OCI-LY7 (cell line): ENCODE results near the gene TUBGCP6. TPM values are rescaled to one million over a fixed set of nuclear protein-coding genes. Genes with fewer than 3 reads are reported as not detected.

ENCODE experiments used
- BruUV-seq: library from RNA; stranded (reverse); fragments of 400-500 nt; replicated peaks from 2 replicates; lab custom pipeline; 2021; lab: Mats Ljungman, UMichigan
- CTCF ChIA-PET: fragments of 300-600 bp; sonication (Branson Sonifier 250); formaldehyde crosslinking; loops from one replicate; lab custom pipeline; 2022; ENCODE audit warnings: antibody characterized with exemption; ENCODE audit not compliant: unreplicated experiment; lab: Charles Lee
- POLR2A ChIA-PET: fragments of 300-600 bp; sonication (Branson Sonifier 250); formaldehyde crosslinking; loops from one replicate; lab custom pipeline; 2022; ENCODE audit warnings: antibody characterized with exemption; lab: Charles Lee
- DNase-seq: peaks from one replicate; pipeline ENCODE4 v3.0.0-alpha.2; 2015; ENCODE audit warnings: low spot score
- H2AFZ ChIP-seq: fragments of 200-600 bp; sonication (generic), shearing (Covaris generic); 2 replicates; pipeline ENCODE4 v1.6.1; 2014; ENCODE audit warnings: mild to moderate bottlenecking, antibody characterized with exemption, low read length, moderate library complexity
- H3K27ac ChIP-seq: fragments of 200-600 bp; sonication (generic); 2 replicates; pipeline ENCODE4 v1.5.1; 2014; ENCODE audit warnings: mixed run types, low read depth, mild to moderate bottlenecking, moderate library complexity, low read length, inconsistent platforms; ENCODE audit not compliant: poor library complexity, severe bottlenecking
- H3K36me3 ChIP-seq: fragments of 200-600 bp; sonication (generic); 2 replicates; pipeline ENCODE4 v1.6.1; 2014; ENCODE audit warnings: mild to moderate bottlenecking, antibody characterized with exemption, low read length, moderate library complexity, mixed read lengths; ENCODE audit not compliant: insufficient read depth
- H3K4me1 ChIP-seq: fragments of 200-600 bp; sonication (generic); 2 replicates; pipeline ENCODE4 v1.5.1; 2014; ENCODE audit warnings: mild to moderate bottlenecking, low read length; ENCODE audit not compliant: insufficient read depth, poor library complexity, severe bottlenecking
- H3K4me2 ChIP-seq: fragments of 200-600 bp; sonication (generic); 2 replicates; pipeline ENCODE4 v1.6.1; 2014; ENCODE audit warnings: mild to moderate bottlenecking, low read length
- H3K4me3 ChIP-seq: fragments of 200-600 bp; sonication (generic); 2 replicates; pipeline ENCODE4 v1.5.1; 2014; ENCODE audit warnings: mild to moderate bottlenecking, low read depth, low read length; ENCODE audit not compliant: poor library complexity, severe bottlenecking
- H3K79me2 ChIP-seq: fragments of 200-600 bp; sonication (generic); 2 replicates; pipeline ENCODE4 v1.6.1; 2016; ENCODE audit warnings: low read depth, mild to moderate bottlenecking, low read length, moderate library complexity, mixed read lengths; ENCODE audit not compliant: insufficient read depth
- H3K9me2 ChIP-seq: fragments of 200-600 bp; sonication (generic); 2 replicates; pipeline ENCODE4 v1.6.1; 2016; ENCODE audit warnings: mild to moderate bottlenecking, low read length, mixed read lengths; ENCODE audit not compliant: insufficient read depth
- H3K9me3 ChIP-seq: fragments of 200-600 bp; sonication (generic); 2 replicates; pipeline ENCODE4 v1.6.1; 2014; ENCODE audit warnings: mild to moderate bottlenecking, mixed run types, low read length, mixed read lengths
- H4K20me1 ChIP-seq: fragments of 200-600 bp; sonication (generic); 2 replicates; pipeline ENCODE4 v1.6.1; 2014; ENCODE audit warnings: mild to moderate bottlenecking, antibody characterized with exemption, low read length, moderate library complexity, mixed read lengths; ENCODE audit not compliant: insufficient read depth
- EZH2phosphoT487 ChIP-seq: fragments of 200-600 bp; sonication (generic); IDR thresholded peaks from 2 replicates; pipeline ENCODE4 v1.6.1; 2018; ENCODE audit warnings: low read depth, borderline replicate concordance, mild to moderate bottlenecking, mixed run types, antibody characterized with exemption, low read length, moderate library complexity, mixed read lengths
- intact Hi-C: fragments of 100-400 bp; cut with micrococcal nuclease; formaldehyde crosslinking; loops from one replicate; pipeline ENCODE4 v1.10.0; 2022; ENCODE audit not compliant: unreplicated experiment
- total RNA-seq, 2 experiments: library from RNA; depleted of rRNA in 1 of 2; stranded (reverse); fragments of >200 nt in 1 of 2; shearing (Covaris generic) in 1 of 2; gene quantifications; 2 replicates each; pipeline ENCODE4 v1.2.3, GENCODE V29; 2014 to 2022
- TF ChIP-seq, protein P1 (sequence below): fragments of 200-600 bp; sonication (generic); conservative IDR thresholded peaks from 2 replicates; pipeline ENCODE4 v1.5.1; 2014; ENCODE audit warnings: mild to moderate bottlenecking, antibody characterized with exemption, low read length, moderate library complexity, mixed read lengths

Gene TUBGCP6
- total RNA-seq, 2 experiments from 2014 or later, result 57.7 to 63.2 TPM

GRCh38 chr22:50283821-50284220, 39.0 kb upstream of the TUBGCP6 start:
- H3K4me2 ChIP-seq, result no peak overlapping the region

GRCh38 chr22:50282361-50283155, 37.7 kb upstream of the TUBGCP6 start:
- H3K9me2 ChIP-seq, result no peaks in the 10 kb centered on the region
- intact Hi-C loops, result no loop called here
- no TSS peak for BruUV-seq
- no peaks in the 10 kb centered on the region for H3K4me1 ChIP-seq
- POLR2A ChIA-PET, result interaction anchor here (0.7 kb wide), 1 partner anchor 1636 kb away, joined by 3 read pairs; no protein-coding TSS in a partner anchor
- H3K4me2 ChIP-seq, result no peak overlapping the region
- H3K79me2 ChIP-seq, result no peaks in the 10 kb centered on the region
- no peaks in the 10 kb centered on the region for H4K20me1 ChIP-seq
- DNase-seq, result no peak
- TF ChIP-seq, protein P1, sequence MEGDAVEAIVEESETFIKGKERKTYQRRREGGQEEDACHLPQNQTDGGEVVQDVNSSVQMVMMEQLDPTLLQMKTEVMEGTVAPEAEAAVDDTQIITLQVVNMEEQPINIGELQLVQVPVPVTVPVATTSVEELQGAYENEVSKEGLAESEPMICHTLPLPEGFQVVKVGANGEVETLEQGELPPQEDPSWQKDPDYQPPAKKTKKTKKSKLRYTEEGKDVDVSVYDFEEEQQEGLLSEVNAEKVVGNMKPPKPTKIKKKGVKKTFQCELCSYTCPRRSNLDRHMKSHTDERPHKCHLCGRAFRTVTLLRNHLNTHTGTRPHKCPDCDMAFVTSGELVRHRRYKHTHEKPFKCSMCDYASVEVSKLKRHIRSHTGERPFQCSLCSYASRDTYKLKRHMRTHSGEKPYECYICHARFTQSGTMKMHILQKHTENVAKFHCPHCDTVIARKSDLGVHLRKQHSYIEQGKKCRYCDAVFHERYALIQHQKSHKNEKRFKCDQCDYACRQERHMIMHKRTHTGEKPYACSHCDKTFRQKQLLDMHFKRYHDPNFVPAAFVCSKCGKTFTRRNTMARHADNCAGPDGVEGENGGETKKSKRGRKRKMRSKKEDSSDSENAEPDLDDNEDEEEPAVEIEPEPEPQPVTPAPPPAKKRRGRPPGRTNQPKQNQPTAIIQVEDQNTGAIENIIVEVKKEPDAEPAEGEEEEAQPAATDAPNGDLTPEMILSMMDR, result no peak
- no peak for TF ChIP-seq EZH2phosphoT487
- H2AFZ ChIP-seq, result no peak overlapping the region
- no peaks in the 10 kb centered on the region for H3K9me3 ChIP-seq
- H3K4me3 ChIP-seq, result no peak overlapping the region
- CTCF ChIA-PET, result no interaction called here
- no peak overlapping the region for H3K27ac ChIP-seq
- no peaks in the 10 kb centered on the region for H3K36me3 ChIP-seq

More at GRCh38 chr22:50283821-50284220, 39.0 kb upstream of the TUBGCP6 start:
- ChIA-PET CTCF (no interaction called here), POLR2A (no interaction called here)
- intact Hi-C loops, result no loop called here
- Histone ChIP-seq H3K36me3 (no peaks in the 10 kb centered on the region), H3K9me3 (no peaks in the 10 kb centered on the region), H3K79me2 (no peaks in the 10 kb centered on the region), H4K20me1 (no peaks in the 10 kb centered on the region), H3K9me2 (no peaks in the 10 kb centered on the region), H2AFZ (no peak overlapping the region), H3K4me1 (no peaks in the 10 kb centered on the region), H3K4me3 (no peak overlapping the region), H3K27ac (no peak overlapping the region)
- no peak for DNase-seq
- TF ChIP-seq, protein P1, result no peak
- TF ChIP-seq EZH2phosphoT487, result no peak
- BruUV-seq, result no TSS peak

- Histone ChIP-seq H3K36me3 (no peaks in the 10 kb centered on the region), H3K9me2 (no peaks in the 10 kb centered on the region), H3K4me3 (no peak overlapping the region), H3K27ac (no peak overlapping the region), H4K20me1 (no peaks in the 10 kb centered on the region), H3K79me2 (no peaks in the 10 kb centered on the region), H3K4me2 (no peak overlapping the region), H3K4me1 (no peaks in the 10 kb centered on the region), H3K9me3 (no peaks in the 10 kb centered on the region), H2AFZ (no peak overlapping the region)
- CTCF ChIA-PET, result no interaction called here
- no TSS peak for BruUV-seq
- TF ChIP-seq, protein P1, result no peak
- TF ChIP-seq EZH2phosphoT487, result no peak
- intact Hi-C loops, result no loop called here
- no peak for DNase-seq
- POLR2A ChIA-PET, result no interaction called here
Observed at GRCh38 chr22:50281957-50282356, 37.1 kb upstream of the TUBGCP6 start.
